Subcutaneous abdominal adipose tissue (tissue), 5 donors: Measurements from ENCODE around the gene SFXN4.
"Not testable (repeated sequence)": the region's sequence is repeated elsewhere in the genome, so short reads cannot be mapped to it uniquely, and the experiment has no call there.

Experiments used
- H3K27ac ChIP-seq: one replicate; pipeline ENCODE4 v1.7.0; 2013; ENCODE audit warnings: low read depth, mild to moderate bottlenecking, inconsistent platforms, low read length, moderate library complexity
- H3K27me3 ChIP-seq, 5 donors: one replicate each; pipeline ENCODE4 v1.7.0; 2013; ENCODE audit warnings: low read length in 5 of 5, inconsistent platforms in 1 of 5; ENCODE audit not compliant: control insufficient read depth in 5 of 5, insufficient read depth in 4 of 5
- H3K36me3 ChIP-seq, 5 donors: one replicate each; pipeline ENCODE4 v1.7.0; 2013; ENCODE audit warnings: low read length in 5 of 5; ENCODE audit not compliant: control insufficient read depth in 5 of 5, insufficient read depth in 5 of 5
- H3K4me1 ChIP-seq, 5 donors: one replicate each; pipeline ENCODE4 v1.7.0; 2013; ENCODE audit warnings: low read length in 5 of 5, mild to moderate bottlenecking in 3 of 5, moderate library complexity in 1 of 5; ENCODE audit not compliant: control insufficient read depth in 5 of 5, insufficient read depth in 5 of 5
- H3K4me3 ChIP-seq, 5 donors: one replicate each; pipeline ENCODE4 v1.7.0; 2013; ENCODE audit warnings: low read length in 5 of 5, low read depth in 1 of 5
- H3K9ac ChIP-seq, 5 donors: one replicate each; pipeline ENCODE4 v1.7.0; 2013; ENCODE audit warnings: low read length in 5 of 5, mild to moderate bottlenecking in 4 of 5, moderate library complexity in 3 of 5
- H3K9me3 ChIP-seq, 5 donors: one replicate each; pipeline ENCODE4 v1.7.0; 2013; ENCODE audit warnings: low read length in 5 of 5; ENCODE audit not compliant: control insufficient read depth in 5 of 5
- donor health status: healthy.
- donor health status: healthy.
- donor health status: healthy.
- donor health status: healthy.
- donor health status: healthy.

SFXN4 gene

DNA sequence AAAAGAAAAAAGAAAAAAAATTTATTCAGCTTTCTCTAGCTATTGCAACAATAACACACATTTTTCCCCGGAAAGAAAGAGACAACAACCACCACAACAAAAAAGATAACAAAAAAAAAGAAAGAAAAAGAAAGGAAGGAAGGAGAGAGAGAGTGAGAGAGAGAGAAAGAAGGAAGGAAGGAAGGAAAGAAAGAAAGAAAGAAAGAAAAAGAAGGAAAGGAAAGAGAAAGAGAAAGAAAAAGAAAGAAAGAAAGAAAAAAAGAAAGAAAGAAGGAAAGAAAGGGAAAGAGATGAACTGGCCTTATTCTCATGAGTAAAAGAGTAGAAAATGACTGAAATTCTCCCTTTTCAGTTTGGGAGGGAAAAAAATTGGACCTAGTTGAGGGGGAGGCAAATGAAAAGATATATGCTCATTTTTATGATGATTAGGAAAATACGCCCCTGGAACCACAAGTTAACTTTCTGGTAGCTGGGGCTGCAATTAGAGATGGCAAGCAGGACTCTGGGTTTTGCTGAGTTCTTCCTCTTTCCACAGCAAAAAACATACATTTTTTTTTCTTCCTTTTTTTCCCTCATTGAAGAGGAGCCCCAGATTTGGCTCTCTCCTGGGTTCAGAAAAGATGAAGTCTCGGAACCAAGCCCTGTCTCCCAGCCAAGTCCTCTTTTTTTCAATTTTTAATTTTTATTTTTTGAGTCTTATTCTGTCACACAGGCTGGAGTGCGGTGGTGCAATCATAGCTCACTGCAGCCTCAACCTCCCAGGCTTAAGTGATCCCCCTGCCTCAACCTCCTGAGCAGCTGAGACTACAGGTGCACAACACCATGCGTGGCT, 25.7 kb upstream of the SFXN4 start:
- H3K27me3 ChIP-seq: peaks cover 0 to 2% (median 0%) of the 10 kb centered on the region in 5 donors
- peaks cover 0 to 7% (median 0%) of the 10 kb centered on the region in 5 donors for H3K4me1 ChIP-seq
- H3K9ac ChIP-seq: no peak overlapping the region
- H3K9me3 ChIP-seq: no peaks in the 10 kb centered on the region
- no peak overlapping the region for H3K4me3 ChIP-seq
- H3K27ac ChIP-seq: no peak overlapping the region
- no peaks in the 10 kb centered on the region for H3K36me3 ChIP-seq

DNA sequence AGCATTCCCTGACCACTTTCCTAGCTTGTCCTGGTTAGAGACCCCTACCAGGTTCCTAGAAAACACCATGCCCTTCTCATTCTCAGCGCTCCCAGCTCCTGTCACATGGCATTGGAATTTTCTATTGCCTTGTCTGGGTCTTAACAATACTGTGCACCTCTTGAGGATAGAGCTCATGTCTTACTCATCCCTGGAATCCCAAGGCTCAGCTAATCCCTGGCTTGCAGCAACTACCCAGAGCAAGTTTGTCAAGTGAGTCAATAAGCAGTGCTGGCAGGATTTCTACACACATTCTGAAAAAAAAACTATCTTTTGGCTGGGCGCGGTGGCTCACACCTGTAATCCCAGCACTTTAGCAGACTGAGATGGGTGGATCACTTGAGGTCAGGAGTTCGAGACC, 24.8 kb upstream of the SFXN4 start:
- Histone ChIP-seq H3K9ac (no peak overlapping the region), H3K9me3 (no peaks in the 10 kb centered on the region), H3K4me1 (peaks cover 0 to 7% (median 0%) of the 10 kb centered on the region in 5 donors), H3K4me3 (no peak overlapping the region), H3K36me3 (no peaks in the 10 kb centered on the region), H3K27me3 (peaks cover 0 to 2% (median 0%) of the 10 kb centered on the region in 5 donors), H3K27ac (no peak overlapping the region)

DNA sequence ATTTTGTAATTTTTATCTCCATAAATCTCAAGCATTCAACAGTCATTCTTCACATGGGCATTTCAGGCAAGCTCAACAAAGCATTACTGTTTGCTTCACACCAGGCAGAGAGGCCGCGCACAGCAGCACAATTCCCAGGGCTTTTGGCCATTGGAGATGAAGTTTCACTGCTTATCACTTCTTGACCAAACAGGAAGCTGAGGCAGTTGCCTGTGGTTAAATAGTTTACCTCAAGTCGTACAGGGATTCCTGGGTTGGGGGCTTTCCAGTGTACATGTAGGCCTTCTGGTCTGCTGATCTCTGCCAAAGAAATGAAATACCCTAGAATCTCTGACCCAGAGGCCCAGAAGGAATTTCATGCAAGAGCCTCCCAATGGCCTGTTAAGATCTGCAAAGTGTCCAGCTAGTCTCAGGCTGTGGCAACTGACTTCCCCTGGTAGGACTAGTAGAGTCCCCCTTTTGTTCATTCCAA, 24.3 kb upstream of the SFXN4 start:
- Histone ChIP-seq H3K36me3 (no peaks in the 10 kb centered on the region), H3K9ac (no peak overlapping the region), H3K4me3 (no peak overlapping the region), H3K27ac (no peak overlapping the region), H3K27me3 (no peaks in the 10 kb centered on the region), H3K4me1 (peaks cover 0 to 7% (median 0%) of the 10 kb centered on the region in 5 donors), H3K9me3 (no peaks in the 10 kb centered on the region)

DNA sequence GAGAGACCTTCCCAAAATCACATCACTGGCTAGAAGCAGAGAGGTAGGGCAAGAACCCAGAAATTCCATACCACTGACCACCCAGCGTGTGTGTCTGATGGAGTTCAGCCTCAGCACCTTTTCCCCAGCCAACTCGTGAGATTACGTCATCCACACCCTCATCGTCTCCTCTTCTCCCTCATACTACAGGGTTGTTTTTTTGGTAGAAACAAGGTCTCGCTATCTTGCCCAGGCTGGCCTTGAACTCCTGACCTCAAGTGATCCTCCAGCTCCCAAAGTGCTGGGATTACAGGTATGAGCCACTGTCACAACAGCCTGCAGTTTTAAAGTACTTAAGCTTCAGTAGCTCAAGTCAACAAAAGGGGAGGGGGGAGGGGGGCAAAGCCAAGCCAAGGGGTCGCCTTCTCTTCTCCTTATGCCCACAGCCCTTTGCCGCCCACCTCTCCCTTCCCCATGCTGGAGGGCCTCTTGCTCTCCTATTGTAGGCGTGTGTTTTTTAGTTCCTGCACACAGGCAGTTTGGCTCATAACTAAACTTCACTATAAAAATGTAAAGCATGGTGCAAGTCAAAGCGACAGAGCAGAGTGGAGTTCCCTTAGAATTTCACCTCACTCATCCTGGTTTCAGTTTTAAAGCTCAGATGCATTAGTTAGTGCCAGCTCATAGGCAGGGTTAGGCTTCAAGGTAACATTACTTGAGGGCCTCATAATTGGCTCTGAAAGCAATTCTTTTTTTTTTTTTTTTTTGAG, 18.3 kb upstream of the SFXN4 start:
- no peaks in the 10 kb centered on the region for H3K27me3 ChIP-seq
- H3K36me3 ChIP-seq: no peaks in the 10 kb centered on the region
- H3K9me3 ChIP-seq: no peaks in the 10 kb centered on the region
- peaks cover 0 to 4% (median 4%) of the 10 kb centered on the region in 5 donors for H3K4me1 ChIP-seq
- no peak overlapping the region for H3K4me3 ChIP-seq
- H3K27ac ChIP-seq: no peak overlapping the region
- H3K9ac ChIP-seq: no peak overlapping the region

DNA sequence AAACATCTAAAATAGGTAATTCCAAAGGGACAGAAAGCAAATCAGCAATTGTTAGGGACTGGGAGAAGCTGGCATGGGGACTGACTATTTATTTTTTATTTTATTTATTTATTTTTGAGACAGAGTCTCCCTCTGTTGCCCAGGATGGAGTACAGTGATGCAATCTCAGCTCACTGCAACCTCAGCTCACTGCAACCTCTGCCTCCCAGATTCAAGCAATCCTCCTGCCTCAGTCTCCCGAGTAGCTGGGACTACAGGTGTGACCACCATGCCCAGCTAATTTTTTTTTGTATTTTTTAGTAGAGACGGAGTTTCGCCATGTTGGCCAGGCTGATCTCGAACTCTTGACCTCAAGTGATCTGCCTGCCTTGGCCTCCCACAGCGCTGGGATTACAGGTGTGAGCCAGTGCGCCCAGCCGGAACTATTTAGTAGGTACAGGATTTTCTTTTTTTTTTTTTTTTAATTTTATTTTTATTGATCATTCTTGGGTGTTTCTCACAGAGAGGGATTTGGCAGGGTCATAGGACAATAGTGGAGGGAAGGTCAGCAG, 15.4 kb upstream of the SFXN4 start:
- not testable (repeated sequence) for H3K36me3 ChIP-seq, H3K9ac ChIP-seq, H3K27ac ChIP-seq, H3K9me3 ChIP-seq, H3K27me3 ChIP-seq, H3K4me3 ChIP-seq
- peaks cover 3 to 27% (median 23%) of the 10 kb centered on the region in 5 donors for H3K4me1 ChIP-seq

DNA sequence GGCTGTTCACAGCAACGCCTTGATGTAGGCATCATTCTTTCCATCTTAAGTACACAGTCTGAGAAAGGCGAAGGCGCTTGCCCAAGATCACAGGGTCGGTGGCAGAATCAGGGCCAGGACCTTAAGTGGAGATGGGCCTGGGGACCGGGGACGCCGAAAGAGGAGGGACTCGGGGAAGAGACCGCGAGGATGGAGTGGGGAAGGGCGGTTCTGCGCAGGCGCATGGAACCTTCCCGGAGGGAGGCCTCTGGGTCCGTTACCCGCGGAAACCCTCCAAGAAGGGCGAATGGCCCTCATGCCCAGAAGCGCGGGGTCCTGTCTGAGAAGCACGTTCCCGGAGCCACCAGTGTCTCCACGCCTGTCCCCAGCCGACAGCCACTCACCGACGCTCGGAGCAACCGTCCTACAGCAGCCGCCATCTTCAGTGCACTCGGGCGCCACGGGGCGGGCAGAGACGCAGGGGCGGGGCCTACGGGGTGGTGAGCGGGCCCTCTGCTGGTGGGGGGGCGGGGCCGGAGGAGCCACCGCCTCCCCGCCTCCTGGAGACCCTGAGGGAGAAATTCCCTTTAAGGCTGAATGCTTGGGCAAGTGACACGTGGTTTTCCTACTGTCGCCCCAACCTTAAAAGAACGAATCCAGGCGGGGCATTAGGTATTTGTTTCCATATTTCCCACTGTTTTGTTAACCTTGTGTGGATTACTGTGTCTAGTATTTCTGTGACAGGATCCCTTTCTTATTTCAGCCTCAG, 13.0 kb upstream of the SFXN4 start, which contains the start of gene PRDX3:
TSS of gene PRDX3 (minus strand) at position 441 of the 748 bp plus-strand sequence. CDS start at position 419, 22 bp downstream.
- Histone ChIP-seq H3K27me3 (no peaks in the 10 kb centered on the region), H3K4me1 (peaks cover 3 to 27% (median 23%) of the 10 kb centered on the region in 5 donors), H3K9ac (peak within 1 kb of the TSS; percentile 52 to 87 (median 82)), H3K27ac (peak within 1 kb of the TSS; percentile 47), H3K9me3 (no peaks in the 10 kb centered on the region), H3K36me3 (peaks cover 5 to 26% (median 12%) of the 10 kb centered on the region in 5 donors), H3K4me3 (peak within 1 kb of the TSS; percentile 82 to 99 (median 98))

DNA sequence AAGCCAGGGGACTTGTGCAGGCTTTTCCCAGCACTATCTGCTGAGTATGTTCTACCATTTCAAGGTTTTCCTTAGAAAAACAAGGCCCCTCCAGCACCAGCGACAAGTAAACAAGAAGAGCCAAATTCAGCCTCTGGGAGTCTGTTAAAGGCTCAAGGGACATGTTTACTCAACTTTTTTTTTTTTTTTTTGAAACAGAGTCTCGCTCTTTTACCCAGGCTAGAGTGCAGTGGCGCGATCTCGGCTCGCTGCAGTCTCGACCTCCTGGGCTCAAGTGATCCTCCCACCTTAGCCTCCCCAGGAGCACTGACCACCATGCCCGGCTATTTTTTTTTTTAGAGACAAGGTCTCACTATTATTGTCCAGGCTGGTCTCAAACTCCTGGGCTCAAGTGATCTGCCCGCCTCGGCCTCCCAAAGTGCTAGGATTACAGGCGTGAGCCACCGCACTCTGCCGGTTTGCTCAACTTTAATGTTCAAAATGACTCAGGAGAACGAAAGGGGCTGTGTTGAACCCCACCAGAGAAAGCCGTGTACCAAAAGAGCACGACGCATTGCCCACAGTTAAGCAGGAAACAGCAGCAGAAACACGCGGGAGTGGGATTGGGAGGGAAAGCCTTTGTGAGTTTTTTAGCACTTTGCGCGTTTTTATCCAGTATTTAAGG, 12.3 kb upstream of the SFXN4 start:
- Histone ChIP-seq H3K9ac (peak overlapping the region; percentile 52 to 87 (median 82)), H3K9me3 (no peaks in the 10 kb centered on the region), H3K27me3 (no peaks in the 10 kb centered on the region), H3K4me3 (peak overlapping the region; percentile 82 to 99 (median 98)), H3K27ac (peak overlapping the region; percentile 47), H3K36me3 (peaks cover 5 to 27% (median 14%) of the 10 kb centered on the region in 5 donors), H3K4me1 (peaks cover 3 to 27% (median 23%) of the 10 kb centered on the region in 5 donors)

DNA sequence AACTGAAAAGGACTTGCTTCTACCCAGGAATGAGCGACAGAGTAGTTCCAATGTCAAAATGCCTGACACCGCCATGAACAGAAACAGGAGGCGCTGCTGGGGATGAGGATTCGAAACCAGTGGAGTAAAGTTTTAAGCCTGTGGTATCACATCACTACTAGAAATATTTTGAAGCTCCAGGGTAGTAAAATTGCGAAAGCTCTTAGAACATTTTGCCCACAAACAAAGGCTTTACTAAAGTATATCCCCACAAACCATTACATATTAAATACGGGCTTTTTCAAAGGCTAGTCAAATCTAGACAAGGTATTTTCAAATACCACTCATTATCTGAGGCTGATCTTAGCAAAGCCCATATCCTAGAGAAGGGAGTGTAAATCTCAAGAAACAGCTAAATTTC, 10.7 kb upstream of the SFXN4 start:
- H3K9me3 ChIP-seq: no peaks in the 10 kb centered on the region
- H3K4me1 ChIP-seq: peaks cover 3 to 32% (median 25%) of the 10 kb centered on the region in 5 donors
- peak overlapping the region in 1 of 5 donors; percentile 25 for H3K9ac ChIP-seq
- H3K4me3 ChIP-seq: no peak overlapping the region
- H3K36me3 ChIP-seq: peaks cover 13 to 42% (median 28%) of the 10 kb centered on the region in 5 donors
- no peak overlapping the region for H3K27ac ChIP-seq
- H3K27me3 ChIP-seq: no peaks in the 10 kb centered on the region

DNA sequence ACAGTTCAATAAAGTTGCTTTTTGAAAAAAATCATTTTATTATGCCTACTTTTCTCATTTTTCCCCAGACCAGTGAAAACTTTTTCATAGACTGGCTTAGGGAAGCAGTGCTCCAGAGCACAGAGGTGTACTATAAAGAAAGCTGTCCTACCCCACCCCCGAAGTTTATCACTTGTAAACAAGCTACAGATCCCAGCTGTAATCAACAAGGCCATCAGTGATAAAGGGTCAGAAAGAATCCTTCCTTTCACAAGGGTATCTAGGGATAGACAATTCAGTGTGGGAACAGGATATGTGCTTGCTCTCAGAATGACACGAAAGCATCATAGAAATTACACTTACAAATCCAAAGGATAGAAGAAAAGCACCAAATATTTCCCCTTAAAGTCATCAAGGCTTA, 8.6 kb upstream of the SFXN4 start:
- H3K9ac ChIP-seq: no peak overlapping the region
- H3K36me3 ChIP-seq: peaks cover 20 to 61% (median 45%) of the 10 kb centered on the region in 5 donors
- H3K4me1 ChIP-seq: peaks cover 3 to 31% (median 24%) of the 10 kb centered on the region in 5 donors

More for the DNA sequence above, 8.6 kb upstream of the SFXN4 start:
- Histone ChIP-seq H3K27ac (no peak overlapping the region), H3K9me3 (no peaks in the 10 kb centered on the region), H3K27me3 (no peaks in the 10 kb centered on the region), H3K4me3 (no peak overlapping the region)
